Bronchial epithelial cell (primary cell): ENCODE measurements around the gene MAP3K10. TPM values are rescaled to one million over a fixed set of nuclear protein-coding genes. Genes with fewer than 3 reads are reported as not detected.

Experiments
- DNase-seq: peaks from one replicate; pipeline ENCODE4 v3.0.0-alpha.2; 2010; ENCODE audit warnings: low read depth
- FAIRE-seq: peaks from 2 replicates; lab custom pipeline; 2011; peaks lifted over from hg19 to GRCh38; lab: Jason Lieb, UNC
- H3K27me3 ChIP-seq: 2 replicates; pipeline ENCODE4 v1.5.1; 2011; ENCODE audit warnings: low read length; ENCODE audit not compliant: control insufficient read depth, insufficient read depth
- H3K36me3 ChIP-seq: 2 replicates; pipeline ENCODE4 v1.5.1; 2011; ENCODE audit warnings: low read length; ENCODE audit not compliant: control insufficient read depth, insufficient read depth
- H3K4me3 ChIP-seq: 2 replicates; pipeline ENCODE4 v1.5.1; 2011; ENCODE audit warnings: mild to moderate bottlenecking, low read depth, low read length, control low read depth
- total RNA-seq: library from RNA; depleted of rRNA; stranded (reverse); fragments of >200 nt; gene quantifications from 2 replicates; pipeline ENCODE4 v1.2.1, GENCODE V29; 2014
- TF ChIP-seq, protein P1 (sequence below): IDR thresholded peaks from 2 replicates; pipeline ENCODE4 v1.5.1; 2011; ENCODE audit warnings: mild to moderate bottlenecking, moderate library complexity, low read length, control low read depth, inconsistent platforms; ENCODE audit not compliant: insufficient read depth, severe bottlenecking

Gene MAP3K10
- total RNA-seq, 1 donor from 2014 or later: 5.0 TPM

- FAIRE-seq: no peak
- H3K27me3 ChIP-seq: no peaks in the 10 kb centered on the region
- TF ChIP-seq, protein P1, sequence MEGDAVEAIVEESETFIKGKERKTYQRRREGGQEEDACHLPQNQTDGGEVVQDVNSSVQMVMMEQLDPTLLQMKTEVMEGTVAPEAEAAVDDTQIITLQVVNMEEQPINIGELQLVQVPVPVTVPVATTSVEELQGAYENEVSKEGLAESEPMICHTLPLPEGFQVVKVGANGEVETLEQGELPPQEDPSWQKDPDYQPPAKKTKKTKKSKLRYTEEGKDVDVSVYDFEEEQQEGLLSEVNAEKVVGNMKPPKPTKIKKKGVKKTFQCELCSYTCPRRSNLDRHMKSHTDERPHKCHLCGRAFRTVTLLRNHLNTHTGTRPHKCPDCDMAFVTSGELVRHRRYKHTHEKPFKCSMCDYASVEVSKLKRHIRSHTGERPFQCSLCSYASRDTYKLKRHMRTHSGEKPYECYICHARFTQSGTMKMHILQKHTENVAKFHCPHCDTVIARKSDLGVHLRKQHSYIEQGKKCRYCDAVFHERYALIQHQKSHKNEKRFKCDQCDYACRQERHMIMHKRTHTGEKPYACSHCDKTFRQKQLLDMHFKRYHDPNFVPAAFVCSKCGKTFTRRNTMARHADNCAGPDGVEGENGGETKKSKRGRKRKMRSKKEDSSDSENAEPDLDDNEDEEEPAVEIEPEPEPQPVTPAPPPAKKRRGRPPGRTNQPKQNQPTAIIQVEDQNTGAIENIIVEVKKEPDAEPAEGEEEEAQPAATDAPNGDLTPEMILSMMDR: no peak
- H3K36me3 ChIP-seq: no peaks in the 10 kb centered on the region
- H3K4me3 ChIP-seq: no peak overlapping the region
- no peak for DNase-seq
Measured at GRCh38 chr19:40147338-40147692, 43.9 kb upstream of the MAP3K10 start.

DNA sequence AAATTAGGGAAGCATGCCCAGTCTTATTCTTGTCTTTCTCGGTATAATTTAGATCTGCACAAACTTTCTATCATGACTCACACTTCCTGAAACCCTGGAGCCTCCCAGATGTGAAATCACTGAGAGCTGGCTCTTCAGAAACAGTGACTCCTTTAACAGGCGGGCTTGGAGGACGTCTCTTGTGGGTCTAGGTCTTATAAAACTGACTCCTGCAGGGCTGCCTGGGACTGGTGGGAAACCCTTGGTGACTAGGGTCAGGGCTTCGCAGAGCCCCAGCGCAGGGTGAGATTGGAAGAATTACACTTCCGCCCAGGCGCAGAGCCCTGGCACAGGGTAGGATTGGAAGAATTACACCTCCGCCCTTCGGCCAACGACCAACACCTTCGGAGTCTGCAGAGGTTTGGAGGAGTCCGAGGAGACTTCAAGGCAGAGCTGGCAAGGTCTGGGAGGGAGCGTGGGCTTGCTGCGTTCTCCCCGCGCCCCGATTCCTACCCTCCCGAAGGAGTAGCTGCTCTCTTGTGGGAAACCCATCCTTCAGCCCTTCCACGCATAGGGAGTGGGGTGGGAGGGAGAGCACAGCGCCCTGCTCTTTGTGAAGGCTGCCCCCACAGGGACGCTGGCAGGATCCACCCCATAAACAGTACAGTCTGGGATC is 43.4 kb upstream of the MAP3K10 start:
- no peak overlapping the region for H3K4me3 ChIP-seq
- FAIRE-seq: no peak
- TF ChIP-seq, protein P1: no peak
- peak; percentile 73 for DNase-seq
- H3K27me3 ChIP-seq: no peaks in the 10 kb centered on the region
- H3K36me3 ChIP-seq: no peaks in the 10 kb centered on the region

- H3K27me3 ChIP-seq: no peaks in the 10 kb centered on the region
- FAIRE-seq (no peak), DNase-seq (no peak)
- TF ChIP-seq, protein P1: no peak
- no peaks in the 10 kb centered on the region for H3K36me3 ChIP-seq
- no peak overlapping the region for H3K4me3 ChIP-seq
Measured at GRCh38 chr19:40149501-40149900, 41.7 kb upstream of the MAP3K10 start.

DNA sequence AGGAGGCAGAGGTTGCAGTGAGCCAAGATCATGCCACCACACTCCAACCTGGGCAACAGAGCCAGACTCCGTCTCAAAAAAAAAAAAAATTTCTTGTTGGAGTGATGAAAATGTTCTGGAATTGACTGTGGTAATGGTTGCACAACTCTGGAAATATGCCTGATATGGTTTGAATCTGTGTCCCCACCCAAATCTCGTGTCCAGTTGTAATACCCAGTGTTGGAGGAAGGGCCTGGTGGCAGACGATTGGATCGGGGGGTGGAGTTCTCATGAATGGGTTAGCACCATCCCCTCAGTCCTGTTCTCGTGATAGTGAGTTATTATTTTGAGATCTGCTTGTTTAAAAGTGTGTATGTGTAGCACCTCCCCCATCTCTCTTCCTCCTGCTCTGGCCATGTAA is 41.1 kb upstream of the MAP3K10 start:
- TF ChIP-seq, protein P1: no peak
- Histone ChIP-seq H3K4me3 (no peak overlapping the region), H3K36me3 (no peaks in the 10 kb centered on the region), H3K27me3 (no peaks in the 10 kb centered on the region)
- DNase-seq: no peak
- FAIRE-seq: no peak

- FAIRE-seq (no peak), DNase-seq (no peak)
- TF ChIP-seq, protein P1: no peak
- Histone ChIP-seq H3K36me3 (no peaks in the 10 kb centered on the region), H3K4me3 (no peak overlapping the region), H3K27me3 (no peaks in the 10 kb centered on the region)
Measured at GRCh38 chr19:40154121-40154680, 37.0 kb upstream of the MAP3K10 start.

DNA sequence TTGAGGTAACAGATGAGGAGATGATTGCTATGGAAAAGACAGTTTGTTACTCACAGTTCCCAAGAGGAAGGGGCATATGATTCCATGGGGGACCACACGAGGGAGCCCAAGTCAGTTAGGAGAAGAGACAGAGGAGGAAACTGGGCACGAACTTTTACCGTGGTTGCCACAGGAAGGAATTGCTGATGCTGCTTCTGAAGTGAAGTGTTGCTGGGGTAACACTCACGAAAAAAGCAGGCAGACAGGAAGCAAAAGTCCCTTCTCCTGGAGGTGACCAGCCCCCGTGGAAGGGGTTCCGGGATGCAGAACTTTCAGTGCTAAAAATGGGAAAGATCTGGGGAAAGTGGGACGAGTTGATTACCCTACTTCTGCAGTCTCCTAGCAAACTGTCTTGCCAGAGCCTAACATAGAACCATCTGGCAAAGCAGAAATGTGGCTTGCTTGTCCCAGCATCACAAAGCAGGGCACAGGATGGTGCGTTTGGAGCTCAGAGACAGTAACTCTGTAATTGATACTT is 35.4 kb upstream of the MAP3K10 start:
- H3K36me3 ChIP-seq: no peaks in the 10 kb centered on the region
- no peak for DNase-seq
- FAIRE-seq: no peak
- TF ChIP-seq, protein P1: no peak
- H3K27me3 ChIP-seq: no peaks in the 10 kb centered on the region
- H3K4me3 ChIP-seq: no peak overlapping the region
